Measurements from ENCODE around the gene RASL10A. TPM values are rescaled to one million over a fixed set of nuclear protein-coding genes. Genes with fewer than 3 reads are reported as not detected.

The RASL10A gene
- total and polyA plus RNA-seq, 2 experiments from 2014 or later = 0.33 to 6.3 TPM

GRCh38 chr22:29330753-29331152 is 15.3 kb upstream of the RASL10A start:
- H4K20me1 ChIP-seq (ENCODE audit: insufficient read depth, poor library complexity, severe bottlenecking) = no peaks in the 10 kb centered on the region
- no peak overlapping the region for H3K4me3 ChIP-seq
- no peaks in the 10 kb centered on the region for H3K36me3 ChIP-seq (replicated peaks; ENCODE audit: insufficient read depth, low read depth)
- H3K4me1 ChIP-seq (ENCODE audit: insufficient read depth) = no peaks in the 10 kb centered on the region
- H3K27ac ChIP-seq = no peak overlapping the region
- H3K4me2 ChIP-seq = no peak overlapping the region
- no peak for DNase-seq (ENCODE audit: low spot score)
- H3K27me3 ChIP-seq = no peaks in the 10 kb centered on the region
- 55% methylated on average over 9 of the region's 9 CpGs for WGBS (ENCODE audit: low lambda C conversion rate, missing lambda C conversion rate)
- H2AFZ ChIP-seq = no peak overlapping the region
- no peaks in the 10 kb centered on the region for H3K79me2 ChIP-seq
- no peaks in the 10 kb centered on the region for H3K9me2 ChIP-seq (replicated peaks; ENCODE audit: insufficient read depth)
- H3K9me3 ChIP-seq (ENCODE audit: low read depth) = no peaks in the 10 kb centered on the region
- TF ChIP-seq, protein P1, sequence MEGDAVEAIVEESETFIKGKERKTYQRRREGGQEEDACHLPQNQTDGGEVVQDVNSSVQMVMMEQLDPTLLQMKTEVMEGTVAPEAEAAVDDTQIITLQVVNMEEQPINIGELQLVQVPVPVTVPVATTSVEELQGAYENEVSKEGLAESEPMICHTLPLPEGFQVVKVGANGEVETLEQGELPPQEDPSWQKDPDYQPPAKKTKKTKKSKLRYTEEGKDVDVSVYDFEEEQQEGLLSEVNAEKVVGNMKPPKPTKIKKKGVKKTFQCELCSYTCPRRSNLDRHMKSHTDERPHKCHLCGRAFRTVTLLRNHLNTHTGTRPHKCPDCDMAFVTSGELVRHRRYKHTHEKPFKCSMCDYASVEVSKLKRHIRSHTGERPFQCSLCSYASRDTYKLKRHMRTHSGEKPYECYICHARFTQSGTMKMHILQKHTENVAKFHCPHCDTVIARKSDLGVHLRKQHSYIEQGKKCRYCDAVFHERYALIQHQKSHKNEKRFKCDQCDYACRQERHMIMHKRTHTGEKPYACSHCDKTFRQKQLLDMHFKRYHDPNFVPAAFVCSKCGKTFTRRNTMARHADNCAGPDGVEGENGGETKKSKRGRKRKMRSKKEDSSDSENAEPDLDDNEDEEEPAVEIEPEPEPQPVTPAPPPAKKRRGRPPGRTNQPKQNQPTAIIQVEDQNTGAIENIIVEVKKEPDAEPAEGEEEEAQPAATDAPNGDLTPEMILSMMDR (IDR thresholded peaks at IDR 0.05; ENCODE audit: poor library complexity) = no peak
- TF ChIP-seq EZH2 (IDR thresholded peaks at IDR 0.05; ENCODE audit: borderline replicate concordance) = no peak
- TF ChIP-seq EZH2phosphoT487 (IDR thresholded peaks at IDR 0.05; ENCODE audit: low read depth, severe bottlenecking, unreplicated experiment) = no peak

- H3K36me3 ChIP-seq (replicated peaks; ENCODE audit: insufficient read depth, low read depth) = no peaks in the 10 kb centered on the region
Observed at GRCh38 chr22:29330291-29330690, 14.8 kb upstream of the RASL10A start.

DNA sequence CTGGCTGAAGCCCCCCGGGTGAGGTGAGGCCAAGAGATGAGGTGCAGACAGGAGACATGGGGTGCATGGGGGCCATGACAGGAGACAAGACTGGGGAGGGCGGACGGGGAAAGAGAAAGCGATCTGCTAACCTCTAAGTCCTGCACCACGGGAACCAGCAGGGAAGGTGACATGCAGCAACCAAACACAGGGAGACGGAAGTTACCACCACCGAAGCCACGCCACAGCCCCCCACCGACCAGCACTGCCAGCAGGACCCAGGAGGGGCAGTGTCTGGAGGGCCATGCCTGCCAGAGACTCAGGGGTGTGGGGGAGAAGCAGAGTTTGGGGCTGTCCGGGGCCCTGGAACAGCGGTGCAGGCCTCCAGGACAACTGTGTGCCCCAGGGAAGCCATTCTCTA is 14.1 kb upstream of the RASL10A start:
- Histone ChIP-seq H3K4me2 (no peak overlapping the region), H3K9me3 (ENCODE audit: low read depth) (no peaks in the 10 kb centered on the region), H3K4me3 (no peak overlapping the region), H2AFZ (no peak overlapping the region), H3K79me2 (no peaks in the 10 kb centered on the region), H4K20me1 (ENCODE audit: insufficient read depth, poor library complexity, severe bottlenecking) (no peaks in the 10 kb centered on the region), H3K4me1 (ENCODE audit: insufficient read depth) (no peaks in the 10 kb centered on the region), H3K36me3 (replicated peaks; ENCODE audit: insufficient read depth, low read depth) (no peaks in the 10 kb centered on the region), H3K27me3 (no peaks in the 10 kb centered on the region), H3K9me2 (replicated peaks; ENCODE audit: insufficient read depth) (no peaks in the 10 kb centered on the region), H3K27ac (no peak overlapping the region)
- 93% methylated on average over 10 of the region's 11 CpGs for WGBS (ENCODE audit: low lambda C conversion rate, missing lambda C conversion rate)
- no peak for DNase-seq (ENCODE audit: low spot score)
- TF ChIP-seq, protein P1 (IDR thresholded peaks at IDR 0.05; ENCODE audit: poor library complexity) = no peak
- TF ChIP-seq EZH2 (IDR thresholded peaks at IDR 0.05; ENCODE audit: borderline replicate concordance) = no peak
- TF ChIP-seq EZH2phosphoT487 (IDR thresholded peaks at IDR 0.05; ENCODE audit: low read depth, severe bottlenecking, unreplicated experiment) = no peak

More at GRCh38 chr22:29330291-29330690, 14.8 kb upstream of the RASL10A start:
- H4K20me1 ChIP-seq (ENCODE audit: insufficient read depth, poor library complexity, severe bottlenecking) = no peaks in the 10 kb centered on the region
- no peak overlapping the region for H3K4me2 ChIP-seq
- H2AFZ ChIP-seq = no peak overlapping the region
- H3K4me3 ChIP-seq = no peak overlapping the region
- no peak overlapping the region for H3K27ac ChIP-seq
- 88% methylated on average over 19 of the region's 19 CpGs for WGBS (ENCODE audit: low lambda C conversion rate, missing lambda C conversion rate)
- no peaks in the 10 kb centered on the region for H3K79me2 ChIP-seq
- no peak for TF ChIP-seq EZH2phosphoT487 (IDR thresholded peaks at IDR 0.05; ENCODE audit: low read depth, severe bottlenecking, unreplicated experiment)
- TF ChIP-seq, protein P1 (IDR thresholded peaks at IDR 0.05; ENCODE audit: poor library complexity) = no peak
- TF ChIP-seq EZH2 (IDR thresholded peaks at IDR 0.05; ENCODE audit: borderline replicate concordance) = no peak
- H3K9me3 ChIP-seq (ENCODE audit: low read depth) = no peaks in the 10 kb centered on the region
- no peak for DNase-seq (ENCODE audit: low spot score)
- no peaks in the 10 kb centered on the region for H3K27me3 ChIP-seq
- H3K9me2 ChIP-seq (replicated peaks; ENCODE audit: insufficient read depth) = no peaks in the 10 kb centered on the region
- no peaks in the 10 kb centered on the region for H3K4me1 ChIP-seq (ENCODE audit: insufficient read depth)

Data from hepatocyte (in vitro differentiated cells).